GM11168 (cell line): ENCODE results near the gene RHOT2.

Experiments
- in situ Hi-C: fragments of 300-500 bp; cut with MboI; formaldehyde crosslinking; loops from one replicate; pipeline ENCODE4 v1.12.0; 2022; ENCODE audit warnings: low sequenced_read_pairs; ENCODE audit not compliant: unreplicated experiment

The RHOT2 gene

DNA sequence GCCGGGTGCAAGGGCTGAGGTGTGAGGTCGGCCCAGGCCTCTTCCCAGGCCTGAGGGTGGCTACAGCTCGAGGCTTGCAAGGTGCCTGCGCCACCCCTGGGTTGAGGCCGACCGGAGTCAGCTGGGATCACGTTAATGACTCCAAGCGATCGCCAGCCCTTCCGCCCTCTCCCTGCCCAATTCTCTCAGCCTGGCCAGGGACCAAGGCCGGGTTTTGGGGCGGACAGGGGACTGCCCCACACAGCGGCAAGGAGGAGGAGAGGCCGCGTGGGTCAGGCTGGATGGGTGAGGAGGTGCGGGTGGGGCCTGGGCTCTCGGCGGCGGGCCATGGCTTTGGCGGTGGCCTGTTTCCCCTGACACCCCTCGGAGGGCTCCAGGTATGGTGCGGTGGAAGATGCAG, 25.4 kb downstream of the RHOT2 start:
- in situ Hi-C loops: no loop called here

- in situ Hi-C loops: no loop called here
Measured at GRCh38 chr16:693766-694165, 25.8 kb downstream of the RHOT2 start.

GRCh38 chr16:694187-694862, 26.4 kb downstream of the RHOT2 start:
- in situ Hi-C loops: no loop called here

GRCh38 chr16:694863-695354, 27.0 kb downstream of the RHOT2 start:
- in situ Hi-C loops: no loop called here

- in situ Hi-C loops: no loop called here
Measured at GRCh38 chr16:695355-696089, 27.6 kb downstream of the RHOT2 start.

GRCh38 chr16:698911-699671, 31.2 kb downstream of the RHOT2 start:
- in situ Hi-C loops: no loop called here

DNA sequence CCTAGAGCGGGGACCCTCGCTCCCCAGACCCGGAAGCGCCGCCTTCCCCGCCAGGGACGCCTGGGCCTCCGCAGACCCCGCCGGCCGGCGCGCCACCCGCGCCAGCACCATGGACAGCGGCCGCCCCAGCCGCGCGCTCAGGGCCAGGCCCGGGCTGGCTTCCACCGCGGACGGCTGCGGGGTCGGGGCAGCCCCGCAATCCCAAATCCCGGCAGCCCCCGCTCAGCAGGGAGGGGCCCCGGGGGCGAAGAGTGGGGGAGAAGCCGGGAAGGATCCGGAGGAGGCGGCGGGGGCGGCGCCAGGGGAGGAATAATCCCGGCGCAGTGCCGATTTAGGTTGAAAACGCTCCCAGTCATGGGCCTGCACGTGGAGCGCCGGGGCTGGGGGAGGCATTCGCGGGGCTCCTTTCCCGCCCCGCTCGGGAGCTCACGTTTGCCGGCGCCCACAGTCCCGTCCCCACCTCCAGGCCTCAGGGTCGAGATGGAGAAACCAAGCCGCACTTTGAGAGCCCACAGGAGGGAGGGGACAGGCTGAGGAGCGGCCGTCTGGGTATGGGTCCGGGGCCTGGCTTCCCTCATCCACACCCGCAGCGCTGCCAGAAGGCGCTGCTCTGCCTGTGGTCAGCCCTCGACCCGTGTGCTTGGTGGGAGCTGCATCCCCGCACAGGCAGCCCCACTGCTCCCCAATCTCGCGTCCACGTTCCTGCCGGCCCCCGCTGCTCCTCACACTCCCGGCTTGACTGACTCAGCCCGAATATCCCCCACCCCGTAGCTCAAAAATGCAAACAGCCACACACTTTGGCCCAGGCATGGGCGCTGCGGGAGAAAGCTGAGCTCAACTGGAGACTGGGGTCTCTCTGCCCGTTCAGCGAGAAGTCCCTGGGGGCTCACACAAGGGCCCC, 33.0 kb downstream of the RHOT2 start:
- in situ Hi-C loops: no loop called here

- in situ Hi-C loops: no loop called here
Measured at GRCh38 chr16:702341-702740, 34.4 kb downstream of the RHOT2 start.

GRCh38 chr16:703406-703805, 35.5 kb downstream of the RHOT2 start:
- in situ Hi-C loops: no loop called here

DNA sequence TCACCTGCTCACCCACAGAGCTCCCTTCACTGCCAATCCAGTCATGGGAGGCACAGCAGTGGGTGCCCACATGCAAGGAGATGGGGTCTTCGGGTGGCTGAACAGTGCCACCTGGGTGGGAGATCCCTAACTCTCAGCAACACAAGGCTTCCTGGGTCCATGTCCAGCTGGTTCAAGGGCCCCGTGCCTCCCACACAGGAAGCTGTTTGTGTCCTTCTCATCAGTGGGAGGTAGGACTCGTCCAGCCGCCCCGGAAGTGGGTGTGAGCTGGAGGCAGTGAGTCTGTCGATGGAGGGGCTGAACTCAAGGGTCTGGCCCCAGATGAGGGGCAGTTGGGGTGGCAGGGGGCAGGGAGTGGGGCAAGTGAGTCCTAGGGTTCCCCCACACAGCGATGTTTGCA, 36.1 kb downstream of the RHOT2 start:
- in situ Hi-C loops: no loop called here

GRCh38 chr16:704552-705380, 36.8 kb downstream of the RHOT2 start:
- in situ Hi-C loops: no loop called here

DNA sequence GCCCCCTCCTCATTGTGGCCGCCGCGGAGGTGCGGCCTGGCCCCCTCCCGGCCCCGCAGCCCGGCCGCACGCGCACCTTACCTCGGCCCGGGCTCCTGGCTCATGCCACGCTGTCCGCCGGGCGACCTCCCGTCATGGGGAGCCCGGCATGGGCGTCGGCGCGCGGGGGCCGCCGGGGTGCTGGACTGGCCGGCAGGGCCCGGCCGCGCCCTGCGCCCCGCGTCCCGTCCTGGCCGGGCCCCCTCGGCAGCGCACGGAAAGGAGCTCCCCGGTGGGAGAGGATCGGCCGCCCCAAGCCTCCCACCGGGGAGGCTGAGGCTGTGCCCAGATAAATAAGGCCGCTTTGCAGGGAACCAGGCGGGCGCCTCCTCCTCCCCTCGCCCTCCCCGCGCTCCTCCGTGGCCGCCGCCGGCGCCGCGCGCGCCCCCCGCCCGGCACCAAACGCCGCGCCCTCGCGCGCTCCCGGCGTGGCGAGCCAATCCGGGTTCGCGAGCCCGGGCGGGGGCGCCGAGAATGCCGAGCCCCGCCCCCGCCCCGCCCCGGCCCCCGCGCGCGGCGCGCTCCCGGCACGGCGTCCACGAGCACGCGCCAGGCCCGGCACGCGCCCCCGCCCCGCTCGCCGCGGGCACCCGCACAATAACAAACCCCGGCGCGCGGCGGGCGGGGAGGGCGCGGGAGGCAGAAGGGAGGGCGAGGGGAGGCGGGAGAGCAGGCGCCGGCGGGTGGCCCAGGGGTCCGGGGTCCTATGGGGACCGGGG, 37.7 kb downstream of the RHOT2 start, which contains the start of gene FBXL16:
FBXL16 (minus strand) TSS at position 371 of the 758 bp plus-strand sequence. CDS start 8,396 bp downstream, outside the sequence.
- in situ Hi-C loops: no loop called here

GRCh38 chr16:706189-707061, 38.5 kb downstream of the RHOT2 start:
- in situ Hi-C loops: no loop called here

GRCh38 chr16:707062-707538, 39.2 kb downstream of the RHOT2 start:
- in situ Hi-C loops: no loop called here

DNA sequence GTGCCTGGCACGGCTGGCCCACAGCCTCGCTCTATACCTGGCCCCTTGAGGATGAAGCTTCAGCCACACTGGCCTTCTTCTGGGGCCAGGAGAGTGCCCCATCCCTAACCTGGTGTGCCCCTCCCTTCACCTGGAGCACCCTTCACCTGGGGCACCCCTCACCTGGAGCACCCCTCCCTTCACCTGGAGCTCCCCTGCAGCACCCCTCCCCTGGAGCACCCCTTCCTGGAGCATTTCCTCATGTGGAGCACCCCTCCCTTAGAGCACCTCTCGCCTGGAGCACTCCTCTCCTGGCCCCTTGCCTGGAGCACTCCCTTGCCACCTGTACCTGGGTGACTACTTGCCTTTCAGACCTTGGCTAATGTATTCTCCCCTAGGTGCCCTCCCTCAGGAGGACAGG, 40.1 kb downstream of the RHOT2 start:
- in situ Hi-C loops: no loop called here

- in situ Hi-C loops: no loop called here
Measured at GRCh38 chr16:708959-709358, 41.0 kb downstream of the RHOT2 start.
